Measurements from ENCODE around the gene PDE8A.

Gene PDE8A

GRCh38 chr15:85139391-85139790 lies 157.7 kb downstream of the PDE8A start:
- no peaks in the 10 kb centered on the region for H3K9me3 ChIP-seq (ENCODE audit: control insufficient read depth in 1 of 2, low read length in 2 of 2)
- H3K4me1 ChIP-seq (ENCODE audit: control insufficient read depth in 1 of 2, insufficient read depth in 2 of 2, low read length in 2 of 2) = peaks cover 0 to 8% of the 10 kb centered on the region in 2 donors
- H3K36me3 ChIP-seq (ENCODE audit: control insufficient read depth in 1 of 2, insufficient read depth in 2 of 2, low read length in 2 of 2) = peaks cover 25 to 33% of the 10 kb centered on the region in 2 donors
- no peak overlapping the region for H3K27ac ChIP-seq (ENCODE audit: low read length)
- H3K27me3 ChIP-seq (ENCODE audit: low read depth, low read length) = no peaks in the 10 kb centered on the region
- no peak overlapping the region for H3K4me3 ChIP-seq (ENCODE audit: low read depth in 1 of 2, low read length in 2 of 2)

GRCh38 chr15:85141726-85142125 lies 160.1 kb downstream of the PDE8A start:
- no peak overlapping the region for H3K27ac ChIP-seq (ENCODE audit: low read length)
- H3K4me1 ChIP-seq (ENCODE audit: control insufficient read depth in 1 of 2, insufficient read depth in 2 of 2, low read length in 2 of 2) = peaks cover 0 to 8% of the 10 kb centered on the region in 2 donors
- no peaks in the 10 kb centered on the region for H3K27me3 ChIP-seq (ENCODE audit: low read depth, low read length)
- no peak overlapping the region for H3K4me3 ChIP-seq (ENCODE audit: low read depth in 1 of 2, low read length in 2 of 2)
- H3K9me3 ChIP-seq (ENCODE audit: control insufficient read depth in 1 of 2, low read length in 2 of 2) = no peaks in the 10 kb centered on the region
- H3K36me3 ChIP-seq (ENCODE audit: control insufficient read depth in 1 of 2, insufficient read depth in 2 of 2, low read length in 2 of 2) = peaks cover 20 to 23% of the 10 kb centered on the region in 2 donors

- no peak overlapping the region for H3K27ac ChIP-seq (ENCODE audit: low read length)
- H3K4me3 ChIP-seq (ENCODE audit: low read depth in 1 of 2, low read length in 2 of 2) = no peak overlapping the region
- H3K4me1 ChIP-seq (ENCODE audit: control insufficient read depth in 1 of 2, insufficient read depth in 2 of 2, low read length in 2 of 2) = peaks cover 0 to 3% of the 10 kb centered on the region in 2 donors
- peaks cover 14 to 17% of the 10 kb centered on the region in 2 donors for H3K36me3 ChIP-seq (ENCODE audit: control insufficient read depth in 1 of 2, insufficient read depth in 2 of 2, low read length in 2 of 2)
- no peaks in the 10 kb centered on the region for H3K9me3 ChIP-seq (ENCODE audit: control insufficient read depth in 1 of 2, low read length in 2 of 2)
- no peaks in the 10 kb centered on the region for H3K27me3 ChIP-seq (ENCODE audit: low read depth, low read length)
These were observed 160.7 kb downstream of the PDE8A start for GRCh38 chr15:85142312-85142711.

GRCh38 chr15:85149465-85150129 lies 167.9 kb downstream of the PDE8A start:
- Histone ChIP-seq H3K27ac (ENCODE audit: low read length) (no peak overlapping the region), H3K4me3 (ENCODE audit: low read depth in 1 of 2, low read length in 2 of 2) (no peak overlapping the region), H3K36me3 (ENCODE audit: control insufficient read depth in 1 of 2, insufficient read depth in 2 of 2, low read length in 2 of 2) (no peaks in the 10 kb centered on the region), H3K4me1 (ENCODE audit: control insufficient read depth in 1 of 2, insufficient read depth in 2 of 2, low read length in 2 of 2) (no peaks in the 10 kb centered on the region), H3K9me3 (ENCODE audit: control insufficient read depth in 1 of 2, low read length in 2 of 2) (no peaks in the 10 kb centered on the region), H3K27me3 (ENCODE audit: low read depth, low read length) (no peaks in the 10 kb centered on the region)

GRCh38 chr15:85150130-85150480 lies 168.4 kb downstream of the PDE8A start:
- Histone ChIP-seq H3K27ac (ENCODE audit: low read length) (no peak overlapping the region), H3K4me3 (ENCODE audit: low read depth in 1 of 2, low read length in 2 of 2) (no peak overlapping the region), H3K27me3 (ENCODE audit: low read depth, low read length) (no peaks in the 10 kb centered on the region), H3K4me1 (ENCODE audit: control insufficient read depth in 1 of 2, insufficient read depth in 2 of 2, low read length in 2 of 2) (no peaks in the 10 kb centered on the region), H3K9me3 (ENCODE audit: control insufficient read depth in 1 of 2, low read length in 2 of 2) (no peaks in the 10 kb centered on the region), H3K36me3 (ENCODE audit: control insufficient read depth in 1 of 2, insufficient read depth in 2 of 2, low read length in 2 of 2) (no peaks in the 10 kb centered on the region)

- Histone ChIP-seq H3K4me3 (ENCODE audit: low read depth in 1 of 2, low read length in 2 of 2) (no peak overlapping the region), H3K9me3 (ENCODE audit: control insufficient read depth in 1 of 2, low read length in 2 of 2) (no peaks in the 10 kb centered on the region), H3K36me3 (ENCODE audit: control insufficient read depth in 1 of 2, insufficient read depth in 2 of 2, low read length in 2 of 2) (no peaks in the 10 kb centered on the region), H3K27me3 (ENCODE audit: low read depth, low read length) (no peaks in the 10 kb centered on the region), H3K4me1 (ENCODE audit: control insufficient read depth in 1 of 2, insufficient read depth in 2 of 2, low read length in 2 of 2) (no peaks in the 10 kb centered on the region), H3K27ac (ENCODE audit: low read length) (no peak overlapping the region)
These were observed 169.5 kb downstream of the PDE8A start for GRCh38 chr15:85151145-85151544.

GRCh38 chr15:85151861-85152260 lies 170.2 kb downstream of the PDE8A start:
- no peak overlapping the region for H3K27ac ChIP-seq (ENCODE audit: low read length)
- H3K36me3 ChIP-seq (ENCODE audit: control insufficient read depth in 1 of 2, insufficient read depth in 2 of 2, low read length in 2 of 2) = no peaks in the 10 kb centered on the region
- no peaks in the 10 kb centered on the region for H3K4me1 ChIP-seq (ENCODE audit: control insufficient read depth in 1 of 2, insufficient read depth in 2 of 2, low read length in 2 of 2)
- no peaks in the 10 kb centered on the region for H3K27me3 ChIP-seq (ENCODE audit: low read depth, low read length)
- no peak overlapping the region for H3K4me3 ChIP-seq (ENCODE audit: low read depth in 1 of 2, low read length in 2 of 2)
- H3K9me3 ChIP-seq (ENCODE audit: control insufficient read depth in 1 of 2, low read length in 2 of 2) = no peaks in the 10 kb centered on the region

- Histone ChIP-seq H3K4me3 (ENCODE audit: low read depth in 1 of 2, low read length in 2 of 2) (no peak overlapping the region), H3K27me3 (ENCODE audit: low read depth, low read length) (no peaks in the 10 kb centered on the region), H3K4me1 (ENCODE audit: control insufficient read depth in 1 of 2, insufficient read depth in 2 of 2, low read length in 2 of 2) (no peaks in the 10 kb centered on the region), H3K36me3 (ENCODE audit: control insufficient read depth in 1 of 2, insufficient read depth in 2 of 2, low read length in 2 of 2) (no peaks in the 10 kb centered on the region), H3K9me3 (ENCODE audit: control insufficient read depth in 1 of 2, low read length in 2 of 2) (no peaks in the 10 kb centered on the region), H3K27ac (ENCODE audit: low read length) (no peak overlapping the region)
These were observed 172.4 kb downstream of the PDE8A start for GRCh38 chr15:85154061-85154460.

GRCh38 chr15:85155360-85155759 lies 173.7 kb downstream of the PDE8A start:
- Histone ChIP-seq H3K27ac (ENCODE audit: low read length) (no peak overlapping the region), H3K9me3 (ENCODE audit: control insufficient read depth in 1 of 2, low read length in 2 of 2) (no peaks in the 10 kb centered on the region), H3K4me1 (ENCODE audit: control insufficient read depth in 1 of 2, insufficient read depth in 2 of 2, low read length in 2 of 2) (no peaks in the 10 kb centered on the region), H3K36me3 (ENCODE audit: control insufficient read depth in 1 of 2, insufficient read depth in 2 of 2, low read length in 2 of 2) (no peaks in the 10 kb centered on the region), H3K4me3 (ENCODE audit: low read depth in 1 of 2, low read length in 2 of 2) (no peak overlapping the region), H3K27me3 (ENCODE audit: low read depth, low read length) (no peaks in the 10 kb centered on the region)

GRCh38 chr15:85155857-85156256 lies 174.2 kb downstream of the PDE8A start:
- Histone ChIP-seq H3K4me1 (ENCODE audit: control insufficient read depth in 1 of 2, insufficient read depth in 2 of 2, low read length in 2 of 2) (no peaks in the 10 kb centered on the region), H3K27ac (ENCODE audit: low read length) (no peak overlapping the region), H3K36me3 (ENCODE audit: control insufficient read depth in 1 of 2, insufficient read depth in 2 of 2, low read length in 2 of 2) (no peaks in the 10 kb centered on the region), H3K9me3 (ENCODE audit: control insufficient read depth in 1 of 2, low read length in 2 of 2) (no peaks in the 10 kb centered on the region), H3K27me3 (ENCODE audit: low read depth, low read length) (no peaks in the 10 kb centered on the region), H3K4me3 (ENCODE audit: low read depth in 1 of 2, low read length in 2 of 2) (no peak overlapping the region)

GRCh38 chr15:85157344-85157743 lies 175.7 kb downstream of the PDE8A start:
- Histone ChIP-seq H3K9me3 (ENCODE audit: control insufficient read depth in 1 of 2, low read length in 2 of 2) (no peaks in the 10 kb centered on the region), H3K4me3 (ENCODE audit: low read depth in 1 of 2, low read length in 2 of 2) (no peak overlapping the region), H3K4me1 (ENCODE audit: control insufficient read depth in 1 of 2, insufficient read depth in 2 of 2, low read length in 2 of 2) (no peaks in the 10 kb centered on the region), H3K36me3 (ENCODE audit: control insufficient read depth in 1 of 2, insufficient read depth in 2 of 2, low read length in 2 of 2) (no peaks in the 10 kb centered on the region), H3K27me3 (ENCODE audit: low read depth, low read length) (no peaks in the 10 kb centered on the region), H3K27ac (ENCODE audit: low read length) (no peak overlapping the region)

GRCh38 chr15:85162237-85162636 lies 180.6 kb downstream of the PDE8A start:
- H3K4me3 ChIP-seq (ENCODE audit: low read depth in 1 of 2, low read length in 2 of 2) = no peak overlapping the region
- H3K27ac ChIP-seq (ENCODE audit: low read length) = no peak overlapping the region
- no peaks in the 10 kb centered on the region for H3K4me1 ChIP-seq (ENCODE audit: control insufficient read depth in 1 of 2, insufficient read depth in 2 of 2, low read length in 2 of 2)
- peaks cover 0 to 2% of the 10 kb centered on the region in 2 donors for H3K9me3 ChIP-seq (ENCODE audit: control insufficient read depth in 1 of 2, low read length in 2 of 2)
- H3K36me3 ChIP-seq (ENCODE audit: control insufficient read depth in 1 of 2, insufficient read depth in 2 of 2, low read length in 2 of 2) = no peaks in the 10 kb centered on the region
- H3K27me3 ChIP-seq (ENCODE audit: low read depth, low read length) = no peaks in the 10 kb centered on the region

Data from muscle layer of duodenum (tissue), 2 donors.